AG08396 (cell line): ENCODE data around the gene MYLIP.

Source experiments
- DNase-seq: peaks from one replicate; pipeline ENCODE4 v3.0.0; 2012; ENCODE audit warnings: low spot score, mixed read lengths

The MYLIP gene

DNA sequence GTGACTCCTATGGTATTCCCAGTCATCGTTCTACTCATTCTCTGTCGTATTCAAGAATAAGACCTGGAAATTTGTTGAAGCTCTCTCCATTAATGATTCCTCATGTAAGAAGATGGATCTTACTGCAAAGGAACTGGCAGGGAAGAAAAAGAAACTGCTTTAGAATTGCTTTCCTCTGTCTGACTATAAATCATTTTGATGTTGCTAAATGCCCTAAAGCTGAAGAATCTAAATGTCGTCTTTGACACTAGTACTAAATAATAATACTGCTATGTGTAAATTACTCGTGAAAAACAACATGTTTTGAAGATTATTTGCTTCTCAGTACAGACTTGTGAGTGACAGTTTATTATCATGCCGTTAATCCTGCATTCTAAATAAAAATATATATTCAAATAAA lies 20.5 kb upstream of the MYLIP start:
- DNase-seq, result no peak

DNA sequence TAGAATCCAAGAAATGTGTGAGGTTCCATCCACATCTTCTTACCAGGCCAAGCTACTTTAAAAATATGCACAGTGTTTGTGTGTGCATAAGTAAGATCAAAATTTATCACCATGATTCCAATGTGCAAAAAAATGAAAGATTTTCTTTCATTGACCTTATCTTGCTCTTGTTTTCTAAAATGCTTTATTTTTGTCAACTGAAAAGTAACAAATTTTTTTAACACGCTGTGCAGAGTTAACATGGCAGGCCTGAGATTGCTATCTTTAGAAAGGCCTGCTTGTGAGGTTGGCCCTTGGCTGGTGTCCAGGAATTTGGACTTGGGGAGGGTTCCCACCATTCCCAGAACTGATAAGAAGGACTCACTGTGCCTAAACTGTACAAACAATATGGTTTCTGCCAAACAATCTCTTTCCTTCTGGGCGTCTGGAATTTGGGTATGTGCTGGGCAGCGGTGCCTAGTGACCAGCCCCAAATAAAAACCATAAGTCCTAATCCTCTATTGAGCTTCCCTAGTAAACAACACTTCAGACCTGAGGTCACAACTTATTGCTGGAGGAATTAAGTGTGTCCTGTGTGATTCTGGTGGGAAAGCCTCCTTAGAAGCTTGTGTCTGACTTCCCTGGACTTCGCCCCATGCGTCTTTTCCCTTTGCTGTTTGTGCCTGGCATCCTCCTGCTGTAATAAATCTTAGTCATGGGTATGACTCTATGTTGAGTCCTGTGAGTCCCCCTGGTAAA lies 19.8 kb upstream of the MYLIP start:
- no peak for DNase-seq

DNA sequence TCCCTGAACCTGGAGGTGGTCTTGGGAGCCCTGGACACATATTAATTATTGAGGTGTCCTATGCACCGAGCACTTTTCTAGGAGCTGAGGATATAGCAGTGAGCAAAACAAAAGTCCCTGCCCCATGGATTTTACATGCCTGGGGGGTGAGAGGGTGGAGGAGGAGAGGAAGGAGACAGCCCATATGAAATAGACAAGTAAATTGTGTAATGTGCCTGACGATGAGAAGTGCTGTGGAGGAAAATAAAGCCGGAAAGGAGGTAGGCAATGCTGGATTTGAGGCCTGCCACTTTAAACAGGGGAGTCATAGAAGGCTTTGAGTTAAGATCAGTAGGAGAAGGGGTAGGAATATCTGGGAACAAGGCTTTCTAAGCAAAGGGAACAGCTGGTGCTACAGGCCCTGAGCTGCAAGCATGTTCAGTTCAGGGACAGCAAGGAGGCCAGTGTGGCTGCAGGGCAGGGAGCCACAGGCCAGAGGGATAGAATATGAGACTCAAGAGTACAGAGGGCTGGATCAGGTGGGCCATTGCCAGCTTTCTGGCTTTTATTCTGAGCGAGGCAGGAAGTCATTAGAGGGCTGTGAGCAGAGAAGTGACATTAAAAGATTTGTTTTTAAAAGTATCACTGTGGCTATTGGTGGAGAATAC lies 19.1 kb upstream of the MYLIP start:
- no peak for DNase-seq

DNA sequence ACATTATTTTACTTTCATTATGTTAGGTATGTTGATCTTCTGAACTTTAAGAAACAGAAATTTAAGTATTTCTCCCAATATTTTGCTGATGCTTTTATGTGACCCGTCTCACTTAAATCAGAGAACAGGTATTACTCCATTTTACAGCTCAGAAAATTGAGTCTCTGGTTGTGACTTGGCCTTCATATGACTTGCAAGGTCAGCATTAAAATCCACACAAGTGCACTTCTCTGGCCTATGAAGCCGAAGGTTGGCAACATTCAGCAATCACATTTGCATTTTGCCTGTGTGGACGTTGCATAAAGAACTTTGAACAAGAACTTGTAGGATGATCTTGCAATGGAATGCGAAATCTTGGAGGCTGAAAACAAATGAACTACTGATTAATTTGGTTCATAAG lies 10.1 kb upstream of the MYLIP start:
- no peak for DNase-seq

DNA sequence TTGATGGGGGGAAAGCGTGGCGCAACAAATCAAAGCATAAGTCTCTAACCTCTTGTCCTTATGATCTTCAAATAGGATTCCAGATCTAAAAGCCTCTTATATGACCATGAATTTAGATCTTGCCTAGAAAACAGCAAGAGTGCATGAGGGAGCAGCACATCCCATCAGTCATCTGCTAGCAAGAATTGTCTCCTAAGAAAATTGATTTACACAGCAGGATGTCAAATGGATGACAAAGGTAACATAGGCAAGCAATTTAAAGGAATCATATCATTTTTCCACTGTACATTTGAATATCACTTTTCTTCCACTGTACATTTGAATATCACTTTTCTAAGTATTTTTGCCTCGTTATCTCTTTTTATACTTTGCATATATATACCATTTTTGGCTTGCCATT lies 7.5 kb upstream of the MYLIP start:
- no peak for DNase-seq

DNA sequence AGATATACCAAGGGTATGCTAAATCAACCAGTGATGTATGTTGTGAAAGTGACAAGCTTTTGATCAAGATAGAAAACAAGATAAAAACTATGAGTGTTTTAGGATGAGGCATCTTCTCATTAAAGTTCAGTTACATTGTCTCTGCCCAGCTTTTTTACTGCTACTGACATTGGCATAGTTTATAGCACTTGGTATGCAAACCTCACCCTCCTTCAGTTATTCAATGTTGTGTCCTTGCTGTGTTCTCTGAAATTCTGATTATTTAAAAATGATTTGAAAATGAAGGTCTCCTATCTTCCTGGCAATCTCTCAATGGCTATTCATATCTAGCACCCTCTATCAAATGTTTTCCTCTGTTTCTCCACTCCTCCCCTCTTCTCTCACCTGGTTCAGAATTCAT lies 6.7 kb upstream of the MYLIP start:
- DNase-seq, result no peak

DNA sequence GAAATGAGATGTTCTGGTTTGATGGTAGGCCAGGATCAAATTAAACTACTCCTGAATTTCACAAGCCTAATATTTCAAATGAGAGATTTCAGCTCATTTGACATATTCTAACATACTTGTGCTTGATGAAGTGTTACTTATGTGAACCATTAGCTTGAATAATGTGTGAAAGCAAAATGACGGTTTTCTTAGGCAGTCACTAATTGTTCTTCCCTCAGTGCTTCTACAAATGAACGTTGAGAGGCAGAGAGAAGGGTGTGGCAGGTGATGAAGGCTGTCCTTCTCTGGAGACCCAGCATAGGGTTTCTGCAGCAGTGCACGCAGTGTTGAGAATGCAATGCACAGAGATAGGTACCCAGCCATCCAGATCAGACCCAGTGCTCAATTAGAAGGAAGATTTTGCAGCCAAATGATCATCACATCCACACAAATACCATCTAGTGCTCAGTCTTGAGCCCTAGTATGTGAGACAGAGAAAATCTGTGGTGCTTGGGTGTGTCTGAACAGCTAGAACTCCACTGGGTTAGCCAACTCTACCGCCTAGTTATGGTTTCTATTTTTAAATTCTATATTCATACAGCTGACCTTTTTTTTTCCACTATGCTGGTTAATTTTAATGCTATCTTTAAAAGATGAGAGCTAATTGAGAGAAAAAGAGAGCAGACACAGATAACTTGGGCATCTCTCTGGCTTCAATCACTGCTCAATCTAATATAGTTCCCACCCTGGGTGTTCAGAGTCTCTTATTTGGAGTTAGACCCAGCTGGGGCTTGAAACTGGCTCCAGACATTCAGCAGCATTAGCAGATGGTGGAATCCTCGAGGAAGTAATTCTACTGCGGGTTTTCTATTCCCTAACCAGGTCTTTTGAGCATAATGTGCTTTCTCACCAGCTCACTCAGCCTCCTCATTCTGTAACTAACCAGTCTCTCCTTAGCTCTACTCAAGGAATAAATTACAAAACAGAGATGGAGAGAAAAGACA lies 4.4 kb upstream of the MYLIP start:
- no peak for DNase-seq

DNA sequence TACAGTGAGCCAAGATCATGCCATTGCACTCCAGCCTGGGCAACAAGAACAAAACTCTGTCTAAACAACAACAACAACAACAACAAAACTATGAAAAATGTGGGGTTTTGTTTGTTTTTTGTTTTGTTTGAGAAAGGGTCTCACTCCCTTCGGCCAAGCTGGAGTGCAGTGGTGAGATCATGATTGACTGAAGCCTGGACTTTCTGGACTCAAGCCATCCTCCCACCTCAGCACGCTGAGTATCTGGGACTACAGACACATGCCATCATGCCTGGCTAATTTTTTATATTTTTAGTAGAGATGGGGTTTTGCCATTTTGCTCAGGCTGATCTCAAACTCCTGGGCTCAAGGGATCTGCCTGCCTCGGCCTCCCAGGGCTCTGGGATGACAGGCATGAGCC lies 2.8 kb upstream of the MYLIP start:
- DNase-seq, result no peak

DNA sequence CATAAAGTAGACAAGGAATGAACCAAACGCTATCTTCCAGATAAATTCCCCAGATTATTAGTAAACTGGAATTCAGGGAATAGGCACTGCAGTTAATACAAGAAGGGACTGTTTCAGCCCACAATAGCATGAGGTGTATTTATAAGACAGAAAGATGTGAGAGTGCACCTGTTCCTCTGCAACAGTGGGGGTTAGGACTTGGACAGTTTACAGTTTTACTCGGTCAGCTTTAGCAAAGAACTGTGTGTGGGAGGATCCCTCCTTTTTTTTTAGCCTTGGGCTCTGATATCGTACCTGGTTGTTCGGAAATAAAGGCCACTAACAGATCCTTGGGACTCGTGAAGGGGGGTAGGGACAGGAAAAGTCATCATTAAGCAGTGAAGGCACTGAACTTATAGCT lies 2.0 kb upstream of the MYLIP start:
- DNase-seq, result no peak

DNA sequence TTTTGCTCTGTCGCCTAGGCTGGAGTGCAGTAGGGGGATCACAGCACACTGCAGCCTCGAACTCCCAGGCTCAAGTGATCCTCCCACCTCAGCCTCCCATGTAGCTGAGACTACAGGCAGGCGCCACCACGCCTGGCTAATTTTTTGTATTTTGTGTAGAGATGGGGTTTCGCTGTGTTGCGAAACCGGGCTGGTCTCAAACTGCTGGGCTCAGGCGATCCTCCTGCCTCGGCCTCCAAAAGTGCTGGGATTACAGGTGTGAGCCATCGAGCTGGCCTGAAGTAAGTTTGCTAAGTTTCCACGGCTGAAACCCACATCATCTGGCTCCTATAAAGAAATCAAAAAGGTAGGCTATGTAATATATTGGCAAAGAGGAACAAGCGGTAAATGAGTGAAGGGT lies 1.4 kb upstream of the MYLIP start:
- DNase-seq, result no peak

DNA sequence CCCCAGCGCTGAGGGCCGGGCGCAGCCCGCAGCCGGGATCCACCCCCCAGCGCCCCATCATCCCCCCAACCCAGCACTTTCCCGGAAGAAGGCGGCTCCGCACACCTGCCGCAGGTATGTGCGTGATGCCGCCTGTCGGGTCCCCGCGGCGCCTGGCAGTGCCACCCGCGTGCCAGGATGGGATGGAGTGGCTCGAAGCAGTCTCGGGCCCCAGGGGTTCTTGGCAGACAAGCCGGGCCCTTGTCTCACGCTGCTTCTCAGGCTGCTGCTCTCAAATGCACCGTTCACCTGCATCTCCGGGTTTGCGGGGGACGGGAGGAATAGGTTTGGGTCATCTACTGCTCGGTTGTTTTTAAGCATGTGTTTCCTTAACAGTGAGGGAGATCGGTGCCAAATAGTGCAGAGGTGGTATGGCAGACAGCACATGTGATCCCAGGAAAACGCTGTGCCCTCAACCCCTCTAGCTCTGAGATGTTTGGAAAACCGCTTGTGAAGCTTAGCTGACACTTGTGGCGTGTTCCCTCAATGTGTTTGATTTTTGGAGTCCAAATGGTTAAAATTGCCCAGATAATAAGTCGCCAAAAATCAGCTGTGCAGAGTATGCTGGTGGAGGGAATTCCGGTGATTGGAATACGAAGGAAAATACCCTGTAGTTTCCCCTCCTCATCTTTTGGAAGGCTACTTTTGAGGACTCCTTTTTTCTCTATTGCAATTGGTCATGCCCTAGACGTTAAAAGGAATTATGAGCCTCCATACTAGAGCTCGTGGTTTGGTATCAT lies 926 bp downstream of the MYLIP start:
- DNase-seq, result no peak

DNA sequence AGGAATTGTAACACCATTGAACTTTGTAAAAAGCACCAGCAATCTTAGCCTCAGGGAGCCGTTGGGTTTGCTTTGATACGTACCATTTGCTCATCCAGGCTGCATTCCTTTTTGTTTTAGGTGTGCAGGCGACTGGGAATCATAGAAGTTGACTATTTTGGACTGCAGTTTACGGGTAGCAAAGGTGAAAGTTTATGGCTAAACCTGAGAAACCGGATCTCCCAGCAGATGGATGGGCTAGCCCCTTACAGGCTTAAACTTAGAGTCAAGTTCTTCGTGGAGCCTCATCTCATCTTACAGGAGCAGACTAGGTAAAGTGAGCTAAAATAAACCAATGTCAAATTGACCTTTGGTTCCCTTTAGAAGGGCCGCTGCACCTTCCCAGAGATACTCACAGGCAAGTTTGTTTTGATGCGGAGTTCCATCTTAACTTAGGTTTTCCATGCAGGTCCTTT lies 1.6 kb downstream of the MYLIP start:
- no peak for DNase-seq

DNA sequence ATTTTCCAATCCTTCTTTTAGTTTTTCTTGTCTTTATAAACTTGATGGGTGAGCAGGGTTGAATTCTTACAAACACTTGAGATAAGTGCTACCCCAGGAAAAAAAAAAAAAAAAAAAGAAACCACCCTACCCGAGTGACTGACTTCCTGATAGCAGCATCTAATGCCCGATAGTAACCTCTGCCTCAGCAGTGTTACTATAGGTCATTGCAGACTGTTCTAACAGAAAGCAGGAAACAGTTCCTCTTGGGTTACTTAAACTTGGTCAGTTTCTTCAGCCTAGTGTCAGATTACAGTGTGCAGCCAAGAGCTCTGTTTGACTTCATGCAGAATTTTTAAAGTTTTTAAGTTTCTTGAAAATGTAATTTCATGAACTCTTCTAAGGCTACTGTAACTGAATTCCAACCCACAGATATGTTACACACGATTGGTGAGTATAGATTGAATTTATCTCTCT lies 2.1 kb downstream of the MYLIP start:
- DNase-seq, result peak; percentile 62

DNA sequence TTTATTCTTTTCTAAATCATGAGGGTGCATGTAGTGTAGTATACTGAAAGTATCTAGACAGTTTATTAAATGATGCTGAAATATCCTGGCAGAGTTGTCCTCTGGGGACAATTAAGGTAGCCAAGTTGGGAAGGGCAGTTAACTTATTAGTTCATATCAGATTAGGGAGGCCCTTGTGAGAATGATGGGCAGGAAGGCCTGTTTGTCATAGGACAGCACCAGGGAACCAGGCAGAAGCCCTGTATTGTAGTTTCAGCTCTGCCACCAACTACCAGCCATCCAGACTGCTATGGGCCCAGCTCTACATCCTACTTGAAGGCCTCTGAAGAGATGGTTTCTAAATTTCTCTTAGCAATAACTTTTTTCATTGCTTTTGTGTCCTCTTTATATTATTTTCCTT lies 4.0 kb downstream of the MYLIP start:
- DNase-seq, result no peak

DNA sequence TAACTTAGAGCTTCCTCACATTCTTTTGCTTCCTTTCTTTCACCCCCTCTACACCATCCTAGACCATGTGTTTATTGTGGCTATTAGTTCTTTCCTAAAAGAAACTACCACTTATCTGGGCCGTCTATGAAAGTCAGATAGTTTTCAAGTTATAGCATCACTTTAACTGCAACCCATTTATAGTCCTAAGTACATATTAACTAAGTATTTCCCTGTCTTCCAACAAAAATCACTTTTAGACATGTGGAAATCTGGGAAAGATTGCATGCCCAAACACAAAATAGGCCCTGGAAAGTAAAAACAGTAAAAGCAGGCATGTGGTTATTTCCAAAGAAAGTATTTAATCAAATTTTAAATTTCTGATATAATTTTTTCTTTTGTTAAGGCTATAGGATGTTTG lies 5.5 kb downstream of the MYLIP start:
- no peak for DNase-seq

DNA sequence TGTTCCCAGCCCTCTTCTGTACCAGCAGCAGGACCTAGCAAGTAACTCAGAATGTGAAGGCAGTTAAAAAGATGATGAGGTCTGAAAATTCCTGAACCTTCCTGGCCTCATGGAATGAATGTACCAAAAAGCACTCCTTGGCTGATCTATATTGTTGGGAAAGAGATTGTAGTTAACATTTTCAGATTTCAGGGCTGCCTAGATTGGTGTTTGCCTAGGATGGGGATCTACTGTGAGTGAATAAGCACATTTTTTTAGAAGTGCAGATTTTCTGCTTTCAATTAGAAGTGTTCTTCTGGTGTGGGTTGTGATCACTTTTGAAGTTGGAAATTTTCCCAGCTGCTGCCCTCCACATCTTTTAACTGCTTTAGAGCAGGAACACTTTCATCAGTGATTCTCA lies 6.2 kb downstream of the MYLIP start:
- DNase-seq, result no peak

DNA sequence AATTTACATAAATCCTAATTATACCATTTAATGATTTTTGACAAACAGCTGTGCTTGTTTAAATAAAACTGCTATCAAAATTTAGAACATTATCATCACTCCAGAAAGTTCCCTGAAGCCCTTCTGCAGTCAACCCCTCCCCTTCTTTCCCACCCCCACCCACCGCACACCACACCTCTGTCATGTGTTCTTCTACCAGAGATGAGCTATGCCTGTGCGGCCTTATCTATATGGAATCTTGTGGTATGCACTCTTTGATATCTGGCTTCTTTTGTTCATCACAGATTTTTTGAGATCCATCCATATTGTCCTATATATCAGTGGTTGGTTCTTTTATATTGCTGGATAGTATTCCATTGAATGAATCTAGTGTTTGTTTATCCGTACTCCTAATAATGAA lies 7.2 kb downstream of the MYLIP start:
- DNase-seq, result no peak

DNA sequence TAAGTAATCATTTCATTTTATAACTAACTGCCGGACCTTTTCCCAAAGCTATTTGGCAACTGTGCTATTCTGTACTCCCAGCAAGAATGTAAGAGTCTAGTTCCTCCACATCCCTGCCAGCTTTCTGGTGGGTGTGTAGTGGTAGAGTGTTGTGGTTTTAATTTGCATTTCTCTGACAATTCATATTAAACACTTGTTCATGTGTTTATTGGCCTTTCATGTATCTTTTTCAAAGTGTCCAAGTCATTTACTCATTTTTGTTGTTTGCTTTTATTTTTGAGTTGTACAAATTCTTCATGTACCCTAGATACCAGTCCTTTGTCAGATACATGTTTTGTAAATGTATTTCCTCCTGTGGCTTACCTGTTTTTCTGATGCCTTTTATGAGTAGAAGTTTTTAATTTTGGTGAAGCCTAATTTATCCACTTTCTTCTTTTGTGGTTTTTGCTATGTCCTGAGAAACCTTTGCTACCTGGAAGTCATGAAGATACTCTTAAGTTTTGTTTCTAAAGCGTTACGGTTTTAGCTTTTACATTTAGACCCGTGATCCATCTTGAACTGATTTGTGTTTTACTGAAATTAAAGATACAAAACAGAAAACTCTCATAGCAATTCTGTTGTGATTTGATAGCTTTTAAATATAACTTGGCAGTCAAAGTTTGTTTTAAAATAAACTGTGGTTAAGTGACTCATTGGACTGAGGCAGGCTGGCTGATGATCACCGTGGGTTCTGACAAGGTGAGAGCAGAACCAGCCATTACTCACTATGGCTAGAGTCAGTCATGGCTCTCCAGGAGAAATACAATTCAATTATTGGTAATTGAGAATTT lies 8.0 kb downstream of the MYLIP start:
- DNase-seq, result peak; percentile 78

DNA sequence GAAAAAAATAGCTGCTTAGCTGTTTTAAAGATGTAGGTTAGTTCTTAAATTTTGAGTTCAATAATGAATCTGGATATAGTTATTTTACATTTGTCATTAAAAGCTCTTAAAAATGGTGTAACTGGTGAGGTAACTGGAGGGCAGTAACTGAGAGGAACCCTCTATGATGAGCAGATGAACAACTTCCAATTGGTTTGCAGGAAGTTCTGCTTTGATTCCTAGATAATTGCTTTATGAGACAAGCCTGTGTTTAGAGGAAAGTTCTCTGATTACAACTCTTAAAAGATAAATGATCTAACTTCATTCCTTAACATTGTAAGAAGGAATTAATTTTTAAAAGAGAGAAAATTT lies 8.5 kb downstream of the MYLIP start:
- no peak for DNase-seq

DNA sequence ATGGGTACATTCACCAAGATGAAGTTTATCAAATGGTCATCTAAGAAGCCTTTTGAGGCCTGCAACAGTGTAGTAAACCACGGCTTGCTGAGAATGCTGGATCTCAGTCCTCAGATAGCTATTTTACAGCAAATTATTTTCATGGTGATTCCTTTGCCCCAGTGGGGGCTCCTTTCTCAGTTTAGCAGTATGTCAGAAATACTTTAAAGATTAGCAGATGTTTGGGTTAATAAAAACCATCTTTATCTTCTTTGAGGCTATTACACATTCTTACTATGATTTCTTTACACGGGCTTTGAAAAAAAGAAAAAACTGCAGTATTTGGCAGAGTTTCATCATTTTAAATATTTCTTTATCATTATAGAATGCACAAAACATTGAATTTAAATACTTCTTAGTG lies 10.7 kb downstream of the MYLIP start:
- no peak for DNase-seq

DNA sequence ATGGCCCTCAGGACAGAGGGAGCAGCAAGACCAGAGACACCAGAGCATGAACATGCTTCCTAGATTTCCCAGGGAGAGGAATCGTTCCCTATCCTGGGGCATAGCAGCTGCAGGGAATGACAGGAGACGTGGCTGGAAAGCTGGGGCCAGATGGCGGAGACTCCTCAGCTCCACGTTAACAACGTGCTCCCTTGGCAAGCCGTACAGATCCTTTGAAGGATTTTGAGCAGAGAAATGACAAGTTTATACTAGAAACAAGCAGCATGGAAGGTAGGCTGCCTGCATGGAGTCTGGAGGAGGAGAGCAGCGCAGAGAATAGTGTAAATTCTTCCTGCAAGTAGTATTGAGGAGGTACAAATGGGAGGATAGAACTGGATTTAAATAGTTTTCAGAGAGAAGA lies 11.7 kb downstream of the MYLIP start:
- no peak for DNase-seq
